Mesendoderm (in vitro differentiated cells): ENCODE measurements around the gene TBX5.

Experiments used
- DNase-seq: peaks from one replicate; pipeline ENCODE4 v3.0.0; 2013
- H2AK5ac ChIP-seq: 2 replicates; pipeline ENCODE4 v1.6.1; 2013; ENCODE audit warnings: low read length, inconsistent platforms
- H2BK120ac ChIP-seq: 2 replicates; pipeline ENCODE4 v1.6.1; 2013; ENCODE audit warnings: low read depth, mild to moderate bottlenecking, low read length, moderate library complexity, mixed read lengths
- H2BK15ac ChIP-seq: replicated peaks from 2 replicates; pipeline ENCODE4 v1.6.1; 2013; ENCODE audit warnings: low read depth, mild to moderate bottlenecking, moderate library complexity
- H2BK5ac ChIP-seq: 2 replicates; pipeline ENCODE4 v1.6.1; 2013; ENCODE audit warnings: low read length, inconsistent platforms
- H3K18ac ChIP-seq: 2 replicates; pipeline ENCODE4 v1.6.1; 2013; ENCODE audit warnings: mild to moderate bottlenecking, low read length, mixed read lengths
- H3K23ac ChIP-seq: one replicate; pipeline ENCODE4 v1.6.1; 2013; ENCODE audit warnings: low read length
- H3K27ac ChIP-seq: 2 replicates; pipeline ENCODE4 v1.5.1; 2013; ENCODE audit warnings: low read depth, mild to moderate bottlenecking, inconsistent platforms, low read length, moderate library complexity
- H3K27me3 ChIP-seq: 2 replicates; pipeline ENCODE4 v1.6.1; 2013; ENCODE audit warnings: low read length, control low read depth, mild to moderate bottlenecking, inconsistent platforms; ENCODE audit not compliant: insufficient read depth, poor library complexity
- H3K36me3 ChIP-seq: 2 replicates; pipeline ENCODE4 v1.6.1; 2013; ENCODE audit warnings: low read length, inconsistent platforms; ENCODE audit not compliant: control insufficient read depth, insufficient read depth
- H3K4ac ChIP-seq: one replicate; pipeline ENCODE4 v1.6.1; 2013; ENCODE audit warnings: low read depth, mild to moderate bottlenecking, low read length, moderate library complexity
- H3K4me1 ChIP-seq: 2 replicates; pipeline ENCODE4 v1.6.1; 2013; ENCODE audit warnings: low read depth, low read length, inconsistent platforms; ENCODE audit not compliant: control insufficient read depth
- H3K4me2 ChIP-seq: 2 replicates; pipeline ENCODE4 v1.6.1; 2013; ENCODE audit warnings: low read length
- H3K4me3 ChIP-seq: 2 replicates; pipeline ENCODE4 v1.5.1; 2013; ENCODE audit warnings: mild to moderate bottlenecking, low read length
- H3K56ac ChIP-seq: one replicate; pipeline ENCODE4 v1.6.1; 2013; ENCODE audit warnings: low read length
- H3K79me1 ChIP-seq: 2 replicates; pipeline ENCODE4 v1.6.1; 2013; ENCODE audit warnings: low read length, inconsistent platforms
- H3K79me2 ChIP-seq: 2 replicates; pipeline ENCODE4 v1.6.1; 2013; ENCODE audit warnings: mild to moderate bottlenecking, low read length; ENCODE audit not compliant: control insufficient read depth, insufficient read depth
- H3K9ac ChIP-seq: 2 replicates; pipeline ENCODE4 v1.6.1; 2013; ENCODE audit warnings: low read length, inconsistent platforms
- H4K5ac ChIP-seq: one replicate; pipeline ENCODE4 v1.6.1; 2013; ENCODE audit warnings: low read length
- H4K8ac ChIP-seq: one replicate; pipeline ENCODE4 v1.6.1; 2013; ENCODE audit warnings: low read depth, mild to moderate bottlenecking, control low read depth, low read length, moderate library complexity
- WGBS: extraction: QIAGEN DNeasy Blood & Tissue Kit; methylation state at CpG from one replicate; pipeline ENCODE4 v1.1.7; 2013; ENCODE audit warnings: low lambda C conversion rate, missing lambda C conversion rate; ENCODE audit not compliant: insufficient coverage; ENCODE audit errors: extremely low coverage; 5-methylcytosine and 5-hydroxymethylcytosine counted together

The TBX5 gene

DNA sequence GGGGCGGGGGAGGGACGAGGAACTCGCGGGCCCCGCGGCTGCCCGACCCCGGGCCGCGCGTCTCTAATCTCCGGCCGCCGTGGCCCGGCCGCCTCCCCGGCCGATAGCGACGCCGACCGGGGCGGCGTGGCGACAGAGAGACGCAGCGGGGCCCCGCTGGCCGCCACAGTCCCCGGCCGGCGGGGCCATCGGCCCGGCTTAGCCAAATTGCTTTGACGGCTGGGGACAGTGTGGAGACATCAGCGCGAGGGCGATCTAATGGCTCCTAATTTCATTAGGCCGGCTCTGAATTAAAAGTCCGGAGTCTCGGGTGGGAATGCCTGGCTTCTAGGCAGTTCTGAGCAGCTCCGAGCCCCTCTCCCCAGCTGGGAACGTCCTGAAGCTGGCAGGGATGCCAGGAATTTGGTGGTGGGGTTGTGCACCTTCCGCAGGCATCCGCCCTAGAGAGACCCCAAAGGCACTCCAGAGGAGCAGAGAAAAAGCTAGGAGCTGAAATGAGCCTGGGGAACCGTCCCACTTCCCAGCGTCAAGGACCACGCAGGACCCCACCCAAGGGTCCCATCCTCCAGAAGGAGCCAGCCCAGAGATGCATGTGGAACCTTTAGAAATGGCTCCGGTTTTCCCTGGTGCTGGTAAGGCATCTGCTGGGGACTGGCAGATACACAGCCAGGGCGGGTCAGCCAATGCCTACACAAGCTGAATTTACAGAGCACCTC, 9.6 kb downstream of the TBX5 start:
- no peaks in the 10 kb centered on the region for H3K79me2 ChIP-seq
- no peak overlapping the region for H3K27ac ChIP-seq
- no peak overlapping the region for H3K56ac ChIP-seq
- no peak overlapping the region for H2BK15ac ChIP-seq
- DNase-seq: peak; percentile 18
- no peak overlapping the region for H2AK5ac ChIP-seq
- H3K27me3 ChIP-seq: peaks cover 61% of the 10 kb centered on the region
- H2BK5ac ChIP-seq: no peak overlapping the region
- H4K5ac ChIP-seq: no peak overlapping the region
- no peaks in the 10 kb centered on the region for H3K36me3 ChIP-seq
- H2BK120ac ChIP-seq: no peak overlapping the region
- no peak overlapping the region for H3K18ac ChIP-seq
- WGBS: no CpG with 5 or more reads among the region's 50 CpGs
- no peak overlapping the region for H3K23ac ChIP-seq
- H3K4me3 ChIP-seq: no peak overlapping the region
- peaks cover 7% of the 10 kb centered on the region for H3K4me1 ChIP-seq
- no peak overlapping the region for H3K4ac ChIP-seq
- H3K79me1 ChIP-seq: no peaks in the 10 kb centered on the region
- no peak overlapping the region for H3K4me2 ChIP-seq
- H4K8ac ChIP-seq: no peak overlapping the region
- H3K9ac ChIP-seq: no peak overlapping the region

DNA sequence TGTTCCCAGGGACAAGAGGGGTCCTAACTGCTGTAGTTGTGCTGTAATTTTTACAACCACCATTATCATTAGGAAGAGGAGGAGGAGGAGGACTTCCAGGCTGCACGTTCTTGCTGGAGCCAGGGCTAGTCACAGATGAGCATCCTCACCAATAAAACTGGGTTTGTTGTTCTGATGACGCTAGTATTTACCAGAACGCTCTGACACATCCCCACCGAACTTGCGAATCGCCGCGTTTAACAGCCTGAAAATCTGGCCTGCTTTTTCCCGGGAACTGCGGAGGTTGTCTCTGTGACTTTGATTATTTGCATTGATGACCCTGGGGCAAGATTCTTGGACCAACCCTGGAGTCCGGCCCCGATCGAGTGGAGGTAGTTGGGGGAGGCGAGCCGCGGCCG, 10.2 kb downstream of the TBX5 start:
- Histone ChIP-seq H4K5ac (no peak overlapping the region), H3K9ac (no peak overlapping the region), H3K79me1 (no peaks in the 10 kb centered on the region), H3K56ac (no peak overlapping the region), H3K18ac (no peak overlapping the region), H2BK5ac (no peak overlapping the region), H3K27ac (no peak overlapping the region), H3K36me3 (no peaks in the 10 kb centered on the region), H3K4me1 (peaks cover 7% of the 10 kb centered on the region), H2BK15ac (no peak overlapping the region), H3K4me2 (peak overlapping the region; percentile 18), H3K4ac (no peak overlapping the region), H3K23ac (no peak overlapping the region), H3K4me3 (no peak overlapping the region), H2AK5ac (no peak overlapping the region), H4K8ac (no peak overlapping the region), H2BK120ac (no peak overlapping the region), H3K27me3 (peaks cover 56% of the 10 kb centered on the region), H3K79me2 (no peaks in the 10 kb centered on the region)
- no CpG with 5 or more reads among the region's 17 CpGs for WGBS
- peak; percentile 38 for DNase-seq

- Histone ChIP-seq H3K4me1 (peaks cover 7% of the 10 kb centered on the region), H3K27me3 (peaks cover 51% of the 10 kb centered on the region), H3K56ac (no peak overlapping the region), H3K27ac (no peak overlapping the region), H3K79me1 (no peaks in the 10 kb centered on the region), H2BK5ac (no peak overlapping the region), H3K4me3 (no peak overlapping the region), H4K8ac (no peak overlapping the region), H4K5ac (no peak overlapping the region), H3K79me2 (no peaks in the 10 kb centered on the region), H2BK120ac (no peak overlapping the region), H3K23ac (no peak overlapping the region), H2BK15ac (no peak overlapping the region), H2AK5ac (no peak overlapping the region), H3K36me3 (no peaks in the 10 kb centered on the region), H3K18ac (no peak overlapping the region), H3K4ac (no peak overlapping the region), H3K9ac (no peak overlapping the region), H3K4me2 (no peak overlapping the region)
- WGBS: no CpG with 5 or more reads among the region's 6 CpGs
- DNase-seq: peak; percentile 21
Observed at GRCh38 chr12:114395233-114395632, 10.7 kb downstream of the TBX5 start.

- H3K4ac ChIP-seq: no peak overlapping the region
- no peak overlapping the region for H3K4me2 ChIP-seq
- peaks cover 42% of the 10 kb centered on the region for H3K27me3 ChIP-seq
- no peak overlapping the region for H3K18ac ChIP-seq
- H3K79me1 ChIP-seq: no peaks in the 10 kb centered on the region
- no peaks in the 10 kb centered on the region for H3K36me3 ChIP-seq
- no peak overlapping the region for H3K23ac ChIP-seq
- H3K27ac ChIP-seq: no peak overlapping the region
- H3K56ac ChIP-seq: no peak overlapping the region
- no peak overlapping the region for H2AK5ac ChIP-seq
- H2BK15ac ChIP-seq: no peak overlapping the region
- peaks cover 3% of the 10 kb centered on the region for H3K4me1 ChIP-seq
- H3K9ac ChIP-seq: no peak overlapping the region
- no peak overlapping the region for H2BK120ac ChIP-seq
- no peak overlapping the region for H4K5ac ChIP-seq
- no CpG with 5 or more reads among the region's 4 CpGs for whole genome bisulfite sequencing
- H4K8ac ChIP-seq: no peak overlapping the region
- H3K4me3 ChIP-seq: no peak overlapping the region
- no peak overlapping the region for H2BK5ac ChIP-seq
- DNase-seq: peak; percentile 11
- H3K79me2 ChIP-seq: no peaks in the 10 kb centered on the region
Observed at GRCh38 chr12:114393569-114393968, 12.4 kb downstream of the TBX5 start.

DNA sequence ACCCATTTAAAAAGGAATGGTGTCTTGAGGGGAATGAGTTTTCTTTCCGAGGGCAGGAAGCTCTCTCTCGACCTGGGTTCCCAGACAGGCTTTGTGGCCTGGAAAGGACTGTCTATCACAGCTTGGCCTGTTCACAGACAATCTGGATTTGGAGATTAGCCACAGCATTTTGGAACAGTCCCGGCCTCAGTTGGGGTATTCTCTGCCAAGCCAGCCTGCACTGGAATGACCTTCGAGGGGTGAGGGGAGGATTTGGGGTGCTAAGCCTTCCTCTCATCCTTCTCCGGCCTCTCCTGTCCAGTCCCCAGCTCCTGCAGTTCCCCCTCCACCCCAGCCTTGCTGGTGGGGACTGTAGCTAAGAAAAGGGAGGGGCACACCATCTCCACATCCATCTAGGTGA, 13.0 kb downstream of the TBX5 start:
- H3K56ac ChIP-seq: no peak overlapping the region
- no peak overlapping the region for H2BK120ac ChIP-seq
- peaks cover 36% of the 10 kb centered on the region for H3K27me3 ChIP-seq
- DNase-seq: no peak
- H3K27ac ChIP-seq: no peak overlapping the region
- no peaks in the 10 kb centered on the region for H3K79me2 ChIP-seq
- H3K23ac ChIP-seq: no peak overlapping the region
- H3K4me3 ChIP-seq: no peak overlapping the region
- no peak overlapping the region for H4K8ac ChIP-seq
- H4K5ac ChIP-seq: no peak overlapping the region
- no peak overlapping the region for H3K18ac ChIP-seq
- peaks cover 3% of the 10 kb centered on the region for H3K4me1 ChIP-seq
- no peak overlapping the region for H2BK5ac ChIP-seq
- H3K9ac ChIP-seq: no peak overlapping the region
- no peak overlapping the region for H2AK5ac ChIP-seq
- no peak overlapping the region for H3K4ac ChIP-seq
- H3K36me3 ChIP-seq: no peaks in the 10 kb centered on the region
- H3K79me1 ChIP-seq: no peaks in the 10 kb centered on the region
- no CpG with 5 or more reads among the region's 5 CpGs for WGBS
- no peak overlapping the region for H2BK15ac ChIP-seq
- H3K4me2 ChIP-seq: no peak overlapping the region

DNA sequence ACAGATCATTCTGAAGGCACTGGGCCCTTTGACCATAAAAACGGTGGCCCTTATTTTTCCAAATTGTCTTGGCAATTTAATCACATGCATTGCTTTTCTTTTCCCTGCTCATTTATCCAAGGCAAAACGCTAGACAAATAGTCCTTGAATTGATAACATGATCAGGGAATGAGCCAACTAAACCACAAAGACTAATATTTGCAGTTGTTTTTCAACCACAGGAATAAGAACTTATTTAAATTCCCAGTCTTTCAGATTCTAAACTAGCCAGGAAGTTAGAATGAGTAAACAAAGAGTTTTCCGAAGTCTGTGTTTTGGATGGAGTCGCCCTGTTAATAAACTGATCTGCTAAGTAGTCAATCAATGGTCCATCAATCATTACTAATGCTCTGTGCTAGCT, 14.9 kb downstream of the TBX5 start:
- Histone ChIP-seq H4K5ac (no peak overlapping the region), H3K27ac (no peak overlapping the region), H2BK120ac (no peak overlapping the region), H3K36me3 (no peaks in the 10 kb centered on the region), H3K4ac (no peak overlapping the region), H3K79me1 (no peaks in the 10 kb centered on the region), H2AK5ac (no peak overlapping the region), H3K4me2 (no peak overlapping the region), H3K4me3 (no peak overlapping the region), H2BK5ac (no peak overlapping the region), H3K79me2 (no peaks in the 10 kb centered on the region), H3K18ac (no peak overlapping the region), H3K56ac (no peak overlapping the region), H3K23ac (no peak overlapping the region), H3K27me3 (peaks cover 18% of the 10 kb centered on the region), H4K8ac (no peak overlapping the region), H3K9ac (no peak overlapping the region), H2BK15ac (no peak overlapping the region), H3K4me1 (peaks cover 3% of the 10 kb centered on the region)
- DNase-seq: no peak
- WGBS: no CpG with 5 or more reads among the region's 4 CpGs
